Neural crest cell (in vitro differentiated cells): Measurements from ENCODE around the gene CYP1A1. TPM values are rescaled to one million over a fixed set of nuclear protein-coding genes. Genes with fewer than 3 reads are reported as not detected.

Experiments
- DNase-seq: peaks from one replicate; pipeline ENCODE4 v3.0.0; 2021; ENCODE audit warnings: low read depth, mixed read lengths, low spot score
- H3K27ac Mint-ChIP-seq: one replicate; pipeline ENCODE4 v1.8.0; 2021; ENCODE audit warnings: mild to moderate bottlenecking, mixed read lengths; ENCODE audit not compliant: unreplicated experiment
- H3K27me3 Mint-ChIP-seq: 2 replicates; pipeline ENCODE4 v1.8.0; 2021; ENCODE audit warnings: low read depth, mild to moderate bottlenecking, mixed read lengths
- H3K36me3 Mint-ChIP-seq: 2 replicates; pipeline ENCODE4 v1.8.0; 2021; ENCODE audit warnings: low read depth, mild to moderate bottlenecking, mixed read lengths
- H3K4me1 Mint-ChIP-seq: 2 replicates; pipeline ENCODE4 v1.8.0; 2021; ENCODE audit warnings: mixed read lengths
- H3K4me3 Mint-ChIP-seq: one replicate; pipeline ENCODE4 v1.8.0; 2021; ENCODE audit warnings: mild to moderate bottlenecking, mixed read lengths
- H3K9me3 Mint-ChIP-seq: 2 replicates; pipeline ENCODE4 v1.8.0; 2021; ENCODE audit warnings: mixed read lengths
- CTCF ChIP-seq: fragments of 200-600 bp; sonication (generic); conservative IDR thresholded peaks from 2 replicates; pipeline ENCODE4 v1.5.0; 2021; ENCODE audit warnings: antibody characterized with exemption, mild to moderate bottlenecking
- total RNA-seq: library from RNA; stranded (reverse); gene quantifications from 2 replicates; pipeline ENCODE4 v1.2.1, GENCODE V29; 2021

The CYP1A1 gene
- total RNA-seq, 1 donor from 2014 or later: 1.7 TPM

- H3K36me3 Mint-ChIP-seq: no peaks in the 10 kb centered on the region
- H3K4me1 Mint-ChIP-seq: no peaks in the 10 kb centered on the region
- peaks cover 82% of the 10 kb centered on the region for H3K27me3 Mint-ChIP-seq
- no peak overlapping the region for H3K27ac Mint-ChIP-seq
- H3K4me3 Mint-ChIP-seq: no peak overlapping the region
- no peak for TF ChIP-seq CTCF
- no peak for DNase-seq
- no peaks in the 10 kb centered on the region for H3K9me3 Mint-ChIP-seq
Observed at GRCh38 chr15:74709011-74709410, 16.3 kb downstream of the CYP1A1 start.

- H3K9me3 Mint-ChIP-seq: no peaks in the 10 kb centered on the region
- peaks cover 29% of the 10 kb centered on the region for H3K4me1 Mint-ChIP-seq
- H3K4me3 Mint-ChIP-seq: peak overlapping the region; percentile 100
- H3K27ac Mint-ChIP-seq: no peak overlapping the region
- H3K27me3 Mint-ChIP-seq: peaks cover 42% of the 10 kb centered on the region
- DNase-seq: no peak
- no peak for TF ChIP-seq CTCF
- no peaks in the 10 kb centered on the region for H3K36me3 Mint-ChIP-seq
Observed at GRCh38 chr15:74696808-74697207, 28.5 kb downstream of the CYP1A1 start.

- Mint-ChIP-seq H3K36me3 (no peaks in the 10 kb centered on the region), H3K27ac (peak overlapping the region; percentile 100), H3K9me3 (no peaks in the 10 kb centered on the region), H3K4me3 (peak overlapping the region; percentile 100), H3K4me1 (peaks cover 29% of the 10 kb centered on the region), H3K27me3 (peaks cover 37% of the 10 kb centered on the region)
- TF ChIP-seq CTCF: no peak
- no peak for DNase-seq
Observed at GRCh38 chr15:74696398-74696729, 29.0 kb downstream of the CYP1A1 start.

- no peak for TF ChIP-seq CTCF
Observed at GRCh38 chr15:74695597-74696397, 29.5 kb downstream of the CYP1A1 start, which contains the start of gene EDC3. TSS of gene EDC3 (minus strand) at chr15:74696024. CDS start at chr15:74675124, 20,900 bp downstream.

GRCh38 chr15:74692327-74692726 lies 33.0 kb downstream of the CYP1A1 start:
- peaks cover 3% of the 10 kb centered on the region for H3K27me3 Mint-ChIP-seq
- H3K4me1 Mint-ChIP-seq: peaks cover 29% of the 10 kb centered on the region
- no peak overlapping the region for H3K27ac Mint-ChIP-seq
- H3K4me3 Mint-ChIP-seq: peak overlapping the region; percentile 14
- TF ChIP-seq CTCF: no peak
- no peaks in the 10 kb centered on the region for H3K36me3 Mint-ChIP-seq
- no peak for DNase-seq
- no peaks in the 10 kb centered on the region for H3K9me3 Mint-ChIP-seq

More at GRCh38 chr15:74695597-74696397, 29.5 kb downstream of the CYP1A1 start, which contains the start of gene EDC3:
- peak within 1 kb of the TSS; percentile 100 for H3K4me3 Mint-ChIP-seq
- peak within 1 kb of the TSS; percentile 100 for H3K27ac Mint-ChIP-seq
- peaks cover 29% of the 10 kb centered on the region for H3K4me1 Mint-ChIP-seq
- H3K27me3 Mint-ChIP-seq: peaks cover 32% of the 10 kb centered on the region
- DNase-seq: peak; percentile 74
- no peaks in the 10 kb centered on the region for H3K36me3 Mint-ChIP-seq
- H3K9me3 Mint-ChIP-seq: no peaks in the 10 kb centered on the region
